Measurements from ENCODE around the gene SOSTDC1.

GRCh38 chr7:16512097-16512496 lies 46.6 kb upstream of the SOSTDC1 start:
- TF ChIP-seq CTCF (conservative IDR thresholded peaks at IDR 0.05; ENCODE audit: low read depth, low read length) (no peak), EZH2 (IDR thresholded peaks at IDR 0.05; ENCODE audit: borderline replicate concordance, low read depth, low read length, poor library complexity, severe bottlenecking) (no peak)
